ENCODE results near the gene C6orf118. TPM values are rescaled to one million over a fixed set of nuclear protein-coding genes. Genes with fewer than 3 reads are reported as not detected.

C6orf118 gene
- total and polyA plus RNA-seq, 9 of the 15 experiments (the other 6 are each of a cell fraction or from before 2014, with no cell fraction given), result not detected

DNA sequence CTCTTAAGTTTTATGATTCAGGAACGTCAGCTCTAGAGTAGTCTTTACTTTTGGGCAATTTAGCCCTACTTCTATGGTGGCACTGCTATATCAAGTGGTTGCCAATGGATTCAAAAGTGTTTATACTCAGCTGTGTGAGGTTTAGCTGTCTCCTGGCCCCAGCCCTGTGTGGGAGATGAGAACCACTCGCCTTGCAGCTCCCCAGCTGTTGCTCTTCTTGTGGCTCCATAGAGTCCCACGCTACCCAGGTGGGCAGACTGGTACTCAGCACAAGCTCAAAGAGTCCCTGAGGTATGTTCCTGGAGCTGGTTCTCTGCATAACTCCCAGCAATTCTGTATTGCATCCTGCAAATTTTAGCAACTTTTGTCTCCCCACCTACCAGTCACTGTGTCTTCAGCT lies 59.6 kb downstream of the C6orf118 start:
- Histone ChIP-seq H3K4me3 (no peak overlapping the region), H3K4me2 (ENCODE audit: insufficient read depth, low read length) (no peak overlapping the region), H3K9me3 (replicated peaks; ENCODE audit: control insufficient read depth, insufficient read depth, low read depth, low read length) (no peaks in the 10 kb centered on the region), H4K20me1 (replicated peaks; ENCODE audit: control insufficient read depth, insufficient read depth, low read length) (no peaks in the 10 kb centered on the region), H3K4me1 (replicated peaks in 1 of 2; ENCODE audit: control insufficient read depth in 2 of 2, insufficient read depth in 2 of 2, low read length in 2 of 2) (no peaks in the 10 kb centered on the region), H3K9me1 (ENCODE audit: control insufficient read depth, insufficient read depth, low read length) (no peaks in the 10 kb centered on the region), H3K79me2 (ENCODE audit: control insufficient read depth, insufficient read depth, low read length) (no peaks in the 10 kb centered on the region), H3K27me3 (ENCODE audit: control insufficient read depth in 2 of 2, insufficient read depth in 2 of 2, low read length in 2 of 2) (no peaks in the 10 kb centered on the region), H2AFZ (ENCODE audit: low read depth, low read length) (no peak overlapping the region), H3K9ac (ENCODE audit: insufficient read depth in 1 of 2, low read depth in 2 of 2, low read length in 2 of 2) (no peak overlapping the region), H3K27ac (ENCODE audit: extremely low read depth, low read depth, low read length) (no peak overlapping the region), H3K36me3 (ENCODE audit: control insufficient read depth, insufficient read depth, low read length) (no peaks in the 10 kb centered on the region)
- intact Hi-C loops (cut with micrococcal nuclease), result no loop called here
- no peak for FAIRE-seq
- TF ChIP-seq HIVEP1 (CRISPR knock-in tag; IDR thresholded peaks at IDR 0.05), result no peak
- TF ChIP-seq ZNF175 (CRISPR knock-in tag; IDR thresholded peaks at IDR 0.05; ENCODE audit: low read depth), result no peak
- TF ChIP-seq NCOA4 (IDR thresholded peaks at IDR 0.05; ENCODE audit: partially characterized antibody), result no peak
- TF ChIP-seq, protein P1, sequence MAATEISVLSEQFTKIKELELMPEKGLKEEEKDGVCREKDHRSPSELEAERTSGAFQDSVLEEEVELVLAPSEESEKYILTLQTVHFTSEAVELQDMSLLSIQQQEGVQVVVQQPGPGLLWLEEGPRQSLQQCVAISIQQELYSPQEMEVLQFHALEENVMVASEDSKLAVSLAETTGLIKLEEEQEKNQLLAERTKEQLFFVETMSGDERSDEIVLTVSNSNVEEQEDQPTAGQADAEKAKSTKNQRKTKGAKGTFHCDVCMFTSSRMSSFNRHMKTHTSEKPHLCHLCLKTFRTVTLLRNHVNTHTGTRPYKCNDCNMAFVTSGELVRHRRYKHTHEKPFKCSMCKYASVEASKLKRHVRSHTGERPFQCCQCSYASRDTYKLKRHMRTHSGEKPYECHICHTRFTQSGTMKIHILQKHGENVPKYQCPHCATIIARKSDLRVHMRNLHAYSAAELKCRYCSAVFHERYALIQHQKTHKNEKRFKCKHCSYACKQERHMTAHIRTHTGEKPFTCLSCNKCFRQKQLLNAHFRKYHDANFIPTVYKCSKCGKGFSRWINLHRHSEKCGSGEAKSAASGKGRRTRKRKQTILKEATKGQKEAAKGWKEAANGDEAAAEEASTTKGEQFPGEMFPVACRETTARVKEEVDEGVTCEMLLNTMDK (IDR thresholded peaks at IDR 0.05; ENCODE audit: borderline replicate concordance, insufficient read depth, low read depth, low read length, poor library complexity, severe bottlenecking), result no peak
- no peak for TF ChIP-seq PHTF2 (CRISPR knock-in tag; IDR thresholded peaks at IDR 0.05)
- TF ChIP-seq, protein P2, sequence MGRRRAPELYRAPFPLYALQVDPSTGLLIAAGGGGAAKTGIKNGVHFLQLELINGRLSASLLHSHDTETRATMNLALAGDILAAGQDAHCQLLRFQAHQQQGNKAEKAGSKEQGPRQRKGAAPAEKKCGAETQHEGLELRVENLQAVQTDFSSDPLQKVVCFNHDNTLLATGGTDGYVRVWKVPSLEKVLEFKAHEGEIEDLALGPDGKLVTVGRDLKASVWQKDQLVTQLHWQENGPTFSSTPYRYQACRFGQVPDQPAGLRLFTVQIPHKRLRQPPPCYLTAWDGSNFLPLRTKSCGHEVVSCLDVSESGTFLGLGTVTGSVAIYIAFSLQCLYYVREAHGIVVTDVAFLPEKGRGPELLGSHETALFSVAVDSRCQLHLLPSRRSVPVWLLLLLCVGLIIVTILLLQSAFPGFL (CRISPR knock-in tag; IDR thresholded peaks at IDR 0.05), result no peak
- no peak for TF ChIP-seq ZNF717 (CRISPR knock-in tag; IDR thresholded peaks at IDR 0.05)
- TF ChIP-seq, protein P3, sequence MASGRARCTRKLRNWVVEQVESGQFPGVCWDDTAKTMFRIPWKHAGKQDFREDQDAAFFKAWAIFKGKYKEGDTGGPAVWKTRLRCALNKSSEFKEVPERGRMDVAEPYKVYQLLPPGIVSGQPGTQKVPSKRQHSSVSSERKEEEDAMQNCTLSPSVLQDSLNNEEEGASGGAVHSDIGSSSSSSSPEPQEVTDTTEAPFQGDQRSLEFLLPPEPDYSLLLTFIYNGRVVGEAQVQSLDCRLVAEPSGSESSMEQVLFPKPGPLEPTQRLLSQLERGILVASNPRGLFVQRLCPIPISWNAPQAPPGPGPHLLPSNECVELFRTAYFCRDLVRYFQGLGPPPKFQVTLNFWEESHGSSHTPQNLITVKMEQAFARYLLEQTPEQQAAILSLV (tag; IDR thresholded peaks at IDR 0.05), result no peak
- TF ChIP-seq HOXB6 (CRISPR knock-in tag; IDR thresholded peaks at IDR 0.05; ENCODE audit: borderline replicate concordance), result no peak
- ChIA-PET CTCF (ENCODE audit: low intra/inter-chr PET ratio) (no interaction called here), POLR2A (no interaction called here)
- in situ Hi-C loops (cut with MboI), result no loop called here
- no peak for ATAC-seq
- BruUV-seq (replicated peaks), result no TSS peak
- 0% methylated on average over 3 of the region's 3 CpGs for WGBS (ENCODE audit: insufficient coverage, low coverage, missing lambda C conversion rate)
- no peak for DNase-seq (ENCODE audit: extremely low read depth in 1 of 4, low spot score in 3 of 4)

All from K562 (cell line).